Hepatocyte (in vitro differentiated cells): ENCODE measurements around the gene MAP1LC3A.

Experiments
- EZH2 ChIP-seq: fragments of 200-600 bp; sonication (generic); IDR thresholded peaks from 2 replicates; pipeline ENCODE4 v1.6.1; 2016; ENCODE audit warnings: antibody characterized with exemption, mild to moderate bottlenecking, borderline replicate concordance
- TF ChIP-seq, protein P1 (sequence below): fragments of 200-600 bp; sonication (generic); IDR thresholded peaks from 2 replicates; pipeline ENCODE4 v1.5.1; 2016; ENCODE audit warnings: antibody characterized with exemption, mild to moderate bottlenecking; ENCODE audit not compliant: poor library complexity

DNA sequence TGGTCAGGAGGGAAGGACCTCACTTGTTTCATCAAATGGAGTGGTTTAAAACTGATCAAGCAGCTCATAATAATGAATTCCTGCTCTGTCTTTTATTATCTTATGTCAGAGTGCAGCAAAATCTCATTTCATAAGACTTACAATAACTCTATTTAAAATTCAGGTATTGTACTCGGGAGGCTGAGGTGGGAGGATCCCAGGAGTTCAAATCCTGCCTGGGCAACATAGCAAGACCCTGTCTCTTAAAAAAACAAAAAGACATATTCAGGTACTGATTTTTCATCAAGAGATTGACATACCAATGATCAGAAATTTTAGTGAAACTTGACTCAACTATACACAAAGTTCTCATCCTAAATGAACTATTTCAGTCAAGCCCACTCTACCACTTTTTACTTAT is 47.9 kb upstream of the MAP1LC3A start:
- TF ChIP-seq, protein P1, sequence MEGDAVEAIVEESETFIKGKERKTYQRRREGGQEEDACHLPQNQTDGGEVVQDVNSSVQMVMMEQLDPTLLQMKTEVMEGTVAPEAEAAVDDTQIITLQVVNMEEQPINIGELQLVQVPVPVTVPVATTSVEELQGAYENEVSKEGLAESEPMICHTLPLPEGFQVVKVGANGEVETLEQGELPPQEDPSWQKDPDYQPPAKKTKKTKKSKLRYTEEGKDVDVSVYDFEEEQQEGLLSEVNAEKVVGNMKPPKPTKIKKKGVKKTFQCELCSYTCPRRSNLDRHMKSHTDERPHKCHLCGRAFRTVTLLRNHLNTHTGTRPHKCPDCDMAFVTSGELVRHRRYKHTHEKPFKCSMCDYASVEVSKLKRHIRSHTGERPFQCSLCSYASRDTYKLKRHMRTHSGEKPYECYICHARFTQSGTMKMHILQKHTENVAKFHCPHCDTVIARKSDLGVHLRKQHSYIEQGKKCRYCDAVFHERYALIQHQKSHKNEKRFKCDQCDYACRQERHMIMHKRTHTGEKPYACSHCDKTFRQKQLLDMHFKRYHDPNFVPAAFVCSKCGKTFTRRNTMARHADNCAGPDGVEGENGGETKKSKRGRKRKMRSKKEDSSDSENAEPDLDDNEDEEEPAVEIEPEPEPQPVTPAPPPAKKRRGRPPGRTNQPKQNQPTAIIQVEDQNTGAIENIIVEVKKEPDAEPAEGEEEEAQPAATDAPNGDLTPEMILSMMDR: no peak
- TF ChIP-seq EZH2: no peak
